UCSD-AML1 (cell line): ENCODE measurements around the gene KDM2A.
A peak's percentile ranks its signal among the peaks of the same experiment; 100 is the strongest.

Experiments
- DNase-seq: peaks from one replicate; lab custom pipeline; 2025; ENCODE audit not compliant: unreplicated experiment; lab: John Stamatoyannopoulos, UW

The KDM2A gene

DNA sequence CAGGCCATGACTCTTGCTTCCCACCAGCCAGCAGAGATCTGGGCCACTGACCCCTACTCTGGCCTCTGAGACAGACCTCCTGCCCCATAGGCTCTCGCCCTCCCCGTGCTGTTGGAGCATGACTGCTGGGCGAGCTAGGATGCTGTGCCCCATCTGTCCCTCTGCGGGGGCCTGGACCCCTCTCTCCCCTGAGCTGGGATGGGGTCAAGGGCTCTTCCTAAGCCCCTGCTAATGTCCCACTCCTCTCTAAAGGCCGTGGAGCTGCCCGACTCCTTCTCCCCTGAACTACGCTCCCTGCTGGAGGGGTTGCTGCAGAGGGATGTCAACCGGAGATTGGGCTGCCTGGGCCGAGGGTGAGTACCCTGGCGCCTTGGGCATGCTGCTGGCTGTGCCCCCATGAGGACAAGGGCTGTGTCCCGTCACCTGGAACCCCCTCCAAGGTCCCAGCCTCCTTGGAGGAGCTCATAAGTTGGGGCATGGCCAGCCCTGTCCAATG lies 163.9 kb downstream of the KDM2A start:
- DNase-seq = no peak

DNA sequence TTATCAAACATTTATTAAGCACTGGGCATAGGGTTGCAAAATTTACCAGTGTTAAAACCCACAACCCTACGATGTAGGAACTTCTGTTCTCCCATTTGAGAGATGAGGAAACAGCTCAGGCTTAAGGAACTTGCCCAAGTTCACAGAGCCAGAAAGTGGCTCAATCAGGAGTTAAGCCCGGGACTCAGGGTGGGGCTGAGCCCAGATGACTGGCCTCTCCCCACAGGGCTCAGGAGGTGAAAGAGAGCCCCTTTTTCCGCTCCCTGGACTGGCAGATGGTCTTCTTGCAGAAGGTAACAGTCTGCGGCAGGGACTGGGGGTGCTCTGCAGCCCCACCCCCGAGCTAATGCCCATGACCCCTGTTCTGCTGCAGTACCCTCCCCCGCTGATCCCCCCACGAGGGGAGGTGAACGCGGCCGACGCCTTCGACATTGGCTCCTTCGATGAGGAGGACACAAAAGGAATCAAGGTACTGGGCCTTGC lies 164.5 kb downstream of the KDM2A start:
- no peak for DNase-seq

DNA sequence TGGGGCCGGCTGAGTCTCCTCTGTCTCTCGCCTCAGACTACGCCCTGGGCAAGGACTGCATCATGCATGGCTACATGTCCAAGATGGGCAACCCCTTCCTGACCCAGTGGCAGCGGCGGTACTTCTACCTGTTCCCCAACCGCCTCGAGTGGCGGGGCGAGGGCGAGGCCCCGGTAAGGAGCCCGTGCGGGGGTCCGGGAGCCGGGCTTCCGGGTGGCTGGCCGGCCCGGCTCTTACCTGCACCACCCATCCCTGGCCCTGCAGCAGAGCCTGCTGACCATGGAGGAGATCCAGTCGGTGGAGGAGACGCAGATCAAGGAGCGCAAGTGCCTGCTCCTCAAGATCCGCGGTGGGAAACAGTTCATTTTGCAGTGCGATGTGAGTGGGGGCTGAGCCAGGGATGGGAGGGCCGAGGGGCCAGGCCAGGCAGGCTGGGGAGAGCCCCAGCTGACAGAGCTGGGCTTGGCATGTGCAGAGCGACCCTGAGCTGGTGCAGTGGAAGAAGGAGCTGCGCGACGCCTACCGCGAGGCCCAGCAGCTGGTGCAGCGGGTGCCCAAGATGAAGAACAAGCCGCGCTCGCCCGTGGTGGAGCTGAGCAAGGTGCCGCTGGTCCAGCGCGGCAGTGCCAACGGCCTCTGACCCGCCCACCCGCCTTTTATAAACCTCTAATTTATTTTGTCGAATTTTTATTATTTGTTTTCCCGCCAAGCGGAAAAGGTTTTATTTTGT lies 165.9 kb downstream of the KDM2A start:
- no peak for DNase-seq

- no peak for DNase-seq
Measured at GRCh38 chr11:67285541-67286498, 166.8 kb downstream of the KDM2A start.

DNA sequence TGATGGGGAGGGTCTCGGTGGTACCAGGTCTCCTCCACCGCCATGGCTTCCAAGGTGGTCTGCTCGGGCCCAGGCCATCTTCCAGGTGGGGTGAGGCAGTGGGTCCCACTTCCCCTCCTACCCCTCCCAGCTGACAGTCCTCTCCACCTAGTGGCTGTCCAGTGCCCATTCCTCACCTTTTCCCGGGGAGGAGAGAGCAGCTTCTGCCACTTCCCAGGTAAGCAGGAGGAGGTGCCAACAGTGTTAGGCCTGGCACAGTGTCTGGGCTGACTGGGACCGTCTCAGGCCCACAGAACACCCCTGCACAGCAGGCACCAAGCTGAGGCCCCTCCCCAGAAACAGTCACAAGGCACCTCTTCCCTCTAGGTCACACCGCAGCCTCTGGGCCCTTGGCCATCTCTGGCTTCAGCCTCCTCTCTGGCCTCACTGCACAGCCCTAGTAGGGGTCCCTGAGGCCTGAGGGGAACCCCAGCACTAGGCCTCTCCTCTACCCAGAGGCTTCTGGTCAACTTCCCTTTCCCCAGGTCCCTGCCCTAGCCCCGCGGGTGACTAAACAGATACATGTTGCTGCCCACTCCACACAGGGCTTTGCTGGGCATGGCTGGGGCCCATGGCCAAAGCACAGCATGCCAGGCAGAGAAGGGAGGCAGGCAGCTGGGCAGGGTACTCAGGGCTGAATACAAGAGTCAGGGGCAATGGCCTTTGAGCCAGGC lies 167.7 kb downstream of the KDM2A start:
- peak; percentile 70 for DNase-seq

GRCh38 chr11:67287355-67288197 lies 168.5 kb downstream of the KDM2A start:
- DNase-seq = peak; percentile 70

DNA sequence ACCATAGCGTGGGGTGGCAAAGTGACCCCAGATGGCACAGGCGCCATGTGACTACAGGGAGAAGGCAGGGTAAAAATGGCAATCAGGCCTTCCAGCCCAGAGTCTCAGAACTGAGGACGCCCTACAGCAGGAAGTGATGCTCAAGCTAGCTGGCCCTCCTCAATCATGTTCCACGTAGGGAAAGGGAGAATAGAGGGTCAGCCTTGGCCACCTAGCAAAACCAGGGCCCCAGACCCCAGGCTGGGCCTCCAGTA lies 169.1 kb downstream of the KDM2A start:
- DNase-seq = no peak

DNA sequence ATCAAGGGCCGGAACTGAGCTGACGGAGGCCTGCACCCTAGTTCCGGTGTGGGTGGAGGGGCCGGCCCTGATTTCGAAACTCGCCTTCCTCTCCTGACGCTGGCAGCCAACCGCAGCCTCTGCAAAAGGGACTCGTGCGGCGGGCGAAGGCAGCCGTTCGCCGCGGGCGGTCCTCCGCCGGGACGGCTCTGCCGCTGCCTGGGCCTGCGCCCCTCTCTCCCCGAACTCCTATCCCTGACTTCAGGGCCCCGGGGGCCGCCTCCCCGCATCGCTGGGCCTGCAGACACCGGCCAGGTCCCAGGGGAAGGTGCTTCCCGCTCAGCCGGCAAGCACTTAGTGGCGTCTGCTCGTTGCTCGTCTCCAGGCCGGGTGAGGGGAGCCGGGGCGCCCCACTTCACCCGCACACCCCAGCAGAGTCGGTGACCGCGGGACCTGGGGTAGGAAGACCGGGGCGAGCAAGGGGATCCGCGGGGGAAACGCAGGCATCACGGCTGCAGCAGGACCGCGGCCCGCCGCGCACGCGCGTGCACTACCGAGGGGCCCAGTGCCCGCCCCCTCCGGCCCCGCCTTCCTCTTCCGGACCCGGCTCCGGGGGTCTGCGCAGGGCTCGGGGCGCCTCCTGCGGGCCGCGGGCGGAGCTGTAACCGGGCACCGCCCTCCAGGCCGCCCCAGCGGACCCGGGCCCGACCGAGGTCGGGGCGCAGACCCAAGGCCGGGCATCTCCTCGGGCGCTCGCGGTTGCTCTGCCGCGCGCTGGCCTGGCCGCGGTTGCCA lies 169.6 kb downstream of the KDM2A start:
- DNase-seq = peak; percentile 96

DNA sequence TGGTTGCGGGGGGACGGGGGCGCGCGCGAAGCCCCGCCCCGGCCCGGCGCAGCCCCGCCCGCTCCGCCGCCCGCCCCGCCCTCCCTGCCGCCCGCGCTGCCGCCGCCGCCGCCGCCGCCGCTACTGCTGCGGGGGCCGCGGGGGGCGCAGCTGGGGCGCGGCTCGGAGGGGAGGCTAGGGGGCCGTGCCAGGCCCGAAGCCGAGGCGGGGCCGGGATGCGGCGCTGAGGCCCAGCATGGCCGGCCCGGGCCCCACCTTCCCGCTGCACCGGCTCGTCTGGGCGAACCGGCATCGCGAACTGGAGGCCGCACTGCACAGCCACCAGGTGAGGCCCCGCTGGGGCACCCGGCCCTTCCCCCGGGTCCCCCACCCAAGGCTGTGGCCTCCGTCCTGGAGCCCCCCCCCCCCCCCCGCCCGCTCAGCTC lies 170.2 kb downstream of the KDM2A start, which contains the start of gene ANKRD13D:
ANKRD13D (plus strand) TSS at position 78 of the 425 bp plus-strand sequence; CDS start at position 236, 158 bp downstream.
- DNase-seq = no peak

GRCh38 chr11:67289651-67290479 lies 170.8 kb downstream of the KDM2A start:
- peak; percentile 67 for DNase-seq

DNA sequence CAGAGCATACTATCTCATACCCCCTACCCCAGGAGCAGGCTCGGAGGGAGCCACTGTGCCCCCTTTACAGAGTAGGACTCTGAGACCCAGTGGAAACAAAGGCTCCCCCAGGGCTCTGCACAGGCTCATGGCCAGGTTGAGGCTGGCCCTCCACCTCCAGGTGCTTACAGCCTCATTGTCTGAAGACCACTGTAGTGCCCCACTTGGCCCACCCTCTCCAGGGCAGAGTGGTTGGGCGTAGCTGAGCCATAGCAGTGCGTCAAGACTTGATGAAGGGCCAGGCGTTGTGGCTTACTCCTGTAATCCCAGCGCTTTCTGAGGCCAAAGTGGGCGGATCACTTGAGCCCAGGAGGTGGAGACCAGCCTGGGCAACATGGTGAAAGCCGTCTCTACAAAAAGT lies 171.7 kb downstream of the KDM2A start:
- DNase-seq = no peak

- DNase-seq = no peak
Measured at GRCh38 chr11:67291481-67292381, 172.7 kb downstream of the KDM2A start.

- DNase-seq = no peak
Measured at GRCh38 chr11:67292671-67293070, 173.6 kb downstream of the KDM2A start.

DNA sequence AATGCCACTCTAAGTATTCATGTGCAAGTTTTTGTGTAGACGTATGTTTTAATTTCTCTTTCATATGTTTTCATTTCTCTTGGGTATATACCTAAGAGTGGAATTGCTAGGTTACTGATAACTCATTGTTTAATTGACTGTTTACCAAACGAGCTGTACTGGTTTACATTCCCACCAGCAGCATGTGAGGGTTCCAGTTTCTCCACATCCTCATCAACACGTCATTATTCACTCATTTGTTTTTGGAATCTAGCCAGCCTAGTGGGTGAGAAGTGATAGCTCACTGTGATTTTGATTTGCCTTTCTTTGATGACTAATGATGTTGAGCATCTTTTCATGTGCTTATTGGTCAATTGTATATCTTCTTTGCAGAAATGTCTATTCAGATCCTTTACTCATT lies 174.0 kb downstream of the KDM2A start:
- no peak for DNase-seq

DNA sequence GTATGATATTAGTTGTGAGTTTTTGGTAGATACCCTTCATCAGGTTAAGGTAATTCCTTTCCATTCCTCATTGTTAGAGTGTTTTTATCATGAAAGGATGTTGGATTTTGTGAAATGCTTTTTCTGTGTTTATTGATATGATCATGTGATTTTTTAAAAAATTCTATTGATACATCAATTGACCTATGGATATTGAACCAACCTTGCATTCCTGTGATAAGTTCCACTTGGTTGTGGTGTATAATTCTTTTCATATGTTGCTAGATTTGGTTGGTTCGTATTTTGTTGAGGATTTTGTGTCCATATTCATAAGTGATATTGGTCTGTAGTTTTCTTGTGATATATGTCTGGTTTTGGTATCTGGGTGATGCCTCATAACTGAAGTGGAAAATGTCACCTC lies 176.8 kb downstream of the KDM2A start:
- no peak for DNase-seq

GRCh38 chr11:67298786-67299185 lies 179.7 kb downstream of the KDM2A start:
- DNase-seq = no peak

- no peak for DNase-seq
Measured at GRCh38 chr11:67299471-67300191, 180.6 kb downstream of the KDM2A start.
